ENCODE results near the gene RALGDS.

The RALGDS gene

DNA sequence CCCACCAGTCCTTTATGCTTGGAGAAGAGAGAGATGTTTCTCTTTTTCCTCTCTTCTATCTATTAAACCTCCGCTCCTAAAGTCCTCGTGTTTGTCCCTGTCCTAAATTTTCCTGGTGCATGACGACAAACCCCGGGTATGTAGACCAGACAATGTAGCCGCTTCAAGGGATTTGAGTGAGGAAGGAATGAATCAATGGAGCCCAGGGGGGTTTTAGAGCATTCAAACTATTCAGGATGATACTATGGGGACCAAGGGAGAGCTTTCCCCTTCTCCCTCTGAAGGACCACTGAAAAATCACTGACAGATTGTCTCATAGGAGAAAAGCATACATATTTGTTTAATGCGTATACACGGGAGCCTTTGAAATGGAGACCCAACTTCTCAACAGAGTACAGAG lies 40.9 kb downstream of the RALGDS start:
- Histone ChIP-seq H3K4me3 (ENCODE audit: severe bottlenecking) (no peak overlapping the region), H3K27me3 (ENCODE audit: insufficient read depth, poor library complexity, severe bottlenecking) (no peaks in the 10 kb centered on the region), H3K27ac (ENCODE audit: poor library complexity, severe bottlenecking) (no peak overlapping the region), H3K36me3 (ENCODE audit: low read depth) (no peaks in the 10 kb centered on the region), H3K9me3 (ENCODE audit: severe bottlenecking) (no peaks in the 10 kb centered on the region), H3K4me1 (ENCODE audit: insufficient read depth, poor library complexity, severe bottlenecking) (peaks cover 6% of the 10 kb centered on the region)
- TF ChIP-seq, protein P1, sequence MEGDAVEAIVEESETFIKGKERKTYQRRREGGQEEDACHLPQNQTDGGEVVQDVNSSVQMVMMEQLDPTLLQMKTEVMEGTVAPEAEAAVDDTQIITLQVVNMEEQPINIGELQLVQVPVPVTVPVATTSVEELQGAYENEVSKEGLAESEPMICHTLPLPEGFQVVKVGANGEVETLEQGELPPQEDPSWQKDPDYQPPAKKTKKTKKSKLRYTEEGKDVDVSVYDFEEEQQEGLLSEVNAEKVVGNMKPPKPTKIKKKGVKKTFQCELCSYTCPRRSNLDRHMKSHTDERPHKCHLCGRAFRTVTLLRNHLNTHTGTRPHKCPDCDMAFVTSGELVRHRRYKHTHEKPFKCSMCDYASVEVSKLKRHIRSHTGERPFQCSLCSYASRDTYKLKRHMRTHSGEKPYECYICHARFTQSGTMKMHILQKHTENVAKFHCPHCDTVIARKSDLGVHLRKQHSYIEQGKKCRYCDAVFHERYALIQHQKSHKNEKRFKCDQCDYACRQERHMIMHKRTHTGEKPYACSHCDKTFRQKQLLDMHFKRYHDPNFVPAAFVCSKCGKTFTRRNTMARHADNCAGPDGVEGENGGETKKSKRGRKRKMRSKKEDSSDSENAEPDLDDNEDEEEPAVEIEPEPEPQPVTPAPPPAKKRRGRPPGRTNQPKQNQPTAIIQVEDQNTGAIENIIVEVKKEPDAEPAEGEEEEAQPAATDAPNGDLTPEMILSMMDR (IDR thresholded peaks at IDR 0.05; ENCODE audit: poor library complexity, severe bottlenecking) = no peak
- ATAC-seq (ENCODE audit: low read depth) (no peak), DNase-seq (ENCODE audit: low spot score) (no peak)

- Histone ChIP-seq H3K36me3 (ENCODE audit: low read depth) (no peaks in the 10 kb centered on the region), H3K4me3 (ENCODE audit: severe bottlenecking) (no peak overlapping the region), H3K27ac (ENCODE audit: poor library complexity, severe bottlenecking) (no peak overlapping the region), H3K9me3 (ENCODE audit: severe bottlenecking) (no peaks in the 10 kb centered on the region), H3K4me1 (ENCODE audit: insufficient read depth, poor library complexity, severe bottlenecking) (peaks cover 6% of the 10 kb centered on the region), H3K27me3 (ENCODE audit: insufficient read depth, poor library complexity, severe bottlenecking) (no peaks in the 10 kb centered on the region)
- DNase-seq (ENCODE audit: low spot score) (no peak), ATAC-seq (ENCODE audit: low read depth) (no peak)
- TF ChIP-seq, protein P1 (IDR thresholded peaks at IDR 0.05; ENCODE audit: poor library complexity, severe bottlenecking) = no peak
Observed at GRCh38 chr9:133078486-133078885, 42.6 kb downstream of the RALGDS start.

DNA sequence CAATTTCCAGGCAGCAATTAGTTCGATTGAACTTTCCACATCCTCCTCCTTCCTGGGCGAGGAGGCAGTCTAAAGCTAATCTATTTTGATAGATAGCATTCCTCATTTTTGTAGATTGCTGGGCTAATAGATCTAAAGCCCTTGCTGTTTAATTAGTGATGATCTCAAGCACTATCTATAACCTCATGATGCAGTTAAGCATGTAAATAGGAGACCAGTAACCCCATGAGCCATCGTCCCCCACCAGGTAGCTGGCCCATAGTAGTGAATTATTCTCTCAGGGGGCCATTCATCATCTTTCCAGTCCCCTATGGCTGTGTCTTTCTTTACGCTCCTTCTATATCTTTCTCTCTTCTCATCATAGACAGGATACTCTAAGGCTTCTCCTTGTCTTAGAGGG lies 44.3 kb downstream of the RALGDS start:
- Histone ChIP-seq H3K27ac (ENCODE audit: poor library complexity, severe bottlenecking) (no peak overlapping the region), H3K9me3 (ENCODE audit: severe bottlenecking) (no peaks in the 10 kb centered on the region), H3K27me3 (ENCODE audit: insufficient read depth, poor library complexity, severe bottlenecking) (no peaks in the 10 kb centered on the region), H3K36me3 (ENCODE audit: low read depth) (no peaks in the 10 kb centered on the region), H3K4me1 (ENCODE audit: insufficient read depth, poor library complexity, severe bottlenecking) (peaks cover 6% of the 10 kb centered on the region), H3K4me3 (ENCODE audit: severe bottlenecking) (no peak overlapping the region)
- DNase-seq (ENCODE audit: low spot score) (no peak), ATAC-seq (ENCODE audit: low read depth) (no peak)
- TF ChIP-seq, protein P1 (IDR thresholded peaks at IDR 0.05; ENCODE audit: poor library complexity, severe bottlenecking) = no peak

- Histone ChIP-seq H3K27me3 (ENCODE audit: insufficient read depth, poor library complexity, severe bottlenecking) (no peaks in the 10 kb centered on the region), H3K4me3 (ENCODE audit: severe bottlenecking) (no peak overlapping the region), H3K9me3 (ENCODE audit: severe bottlenecking) (no peaks in the 10 kb centered on the region), H3K4me1 (ENCODE audit: insufficient read depth, poor library complexity, severe bottlenecking) (peaks cover 6% of the 10 kb centered on the region), H3K27ac (ENCODE audit: poor library complexity, severe bottlenecking) (no peak overlapping the region), H3K36me3 (ENCODE audit: low read depth) (no peaks in the 10 kb centered on the region)
- DNase-seq (ENCODE audit: low spot score) (no peak), ATAC-seq (ENCODE audit: low read depth) (peak; percentile 85)
- TF ChIP-seq, protein P1 (IDR thresholded peaks at IDR 0.05; ENCODE audit: poor library complexity, severe bottlenecking) = no peak
Observed at GRCh38 chr9:133075925-133076630, 45.0 kb downstream of the RALGDS start.

GRCh38 chr9:133074111-133074651 lies 46.9 kb downstream of the RALGDS start:
- TF ChIP-seq, protein P1 (IDR thresholded peaks at IDR 0.05; ENCODE audit: poor library complexity, severe bottlenecking) = no peak
- H3K27ac ChIP-seq (ENCODE audit: poor library complexity, severe bottlenecking) = no peak overlapping the region
- no peaks in the 10 kb centered on the region for H3K36me3 ChIP-seq (ENCODE audit: low read depth)
- H3K4me1 ChIP-seq (ENCODE audit: insufficient read depth, poor library complexity, severe bottlenecking) = peaks cover 6% of the 10 kb centered on the region
- H3K4me3 ChIP-seq (ENCODE audit: severe bottlenecking) = no peak overlapping the region
- H3K9me3 ChIP-seq (ENCODE audit: severe bottlenecking) = no peaks in the 10 kb centered on the region
- H3K27me3 ChIP-seq (ENCODE audit: insufficient read depth, poor library complexity, severe bottlenecking) = no peaks in the 10 kb centered on the region
- ATAC-seq (ENCODE audit: low read depth) (no peak), DNase-seq (ENCODE audit: low spot score) (no peak)

Data from RWPE2 (cell line).